Measurements from ENCODE around the gene RTN4IP1. TPM values are rescaled to one million over a fixed set of nuclear protein-coding genes. Genes with fewer than 3 reads are reported as not detected.
A peak's percentile ranks its signal among the peaks of the same experiment; 100 is the strongest.

The RTN4IP1 gene
- total RNA-seq, 1 donor: 2.9 TPM

GRCh38 chr6:106534564-106534982 lies 94.7 kb downstream of the RTN4IP1 start:
- no peaks in the 10 kb centered on the region for H3K9me3 ChIP-seq (ENCODE audit: low read depth, low read length)
- no peak overlapping the region for H3K4me3 ChIP-seq (ENCODE audit: low read length)
- H3K4me1 ChIP-seq (ENCODE audit: insufficient read depth, low read length): peaks cover 56% of the 10 kb centered on the region
- no peaks in the 10 kb centered on the region for H3K27me3 ChIP-seq (ENCODE audit: insufficient read depth, low read length)

- Histone ChIP-seq H3K4me1 (ENCODE audit: insufficient read depth, low read length) (peaks cover 51% of the 10 kb centered on the region), H3K27me3 (ENCODE audit: insufficient read depth, low read length) (no peaks in the 10 kb centered on the region), H3K9me3 (ENCODE audit: low read depth, low read length) (no peaks in the 10 kb centered on the region), H3K4me3 (ENCODE audit: low read length) (no peak overlapping the region)
Measured at GRCh38 chr6:106534004-106534403, 95.3 kb downstream of the RTN4IP1 start.

- H3K4me1 ChIP-seq (ENCODE audit: insufficient read depth, low read length): peaks cover 44% of the 10 kb centered on the region
- no peaks in the 10 kb centered on the region for H3K27me3 ChIP-seq (ENCODE audit: insufficient read depth, low read length)
- no peak overlapping the region for H3K4me3 ChIP-seq (ENCODE audit: low read length)
- H3K9me3 ChIP-seq (ENCODE audit: low read depth, low read length): no peaks in the 10 kb centered on the region
Measured at GRCh38 chr6:106533054-106533453, 96.2 kb downstream of the RTN4IP1 start.

GRCh38 chr6:106530502-106530901 lies 98.8 kb downstream of the RTN4IP1 start:
- Histone ChIP-seq H3K27me3 (ENCODE audit: insufficient read depth, low read length) (no peaks in the 10 kb centered on the region), H3K9me3 (ENCODE audit: low read depth, low read length) (no peaks in the 10 kb centered on the region), H3K4me3 (ENCODE audit: low read length) (no peak overlapping the region), H3K4me1 (ENCODE audit: insufficient read depth, low read length) (peaks cover 27% of the 10 kb centered on the region)

GRCh38 chr6:106530026-106530425 lies 99.3 kb downstream of the RTN4IP1 start:
- Histone ChIP-seq H3K4me3 (ENCODE audit: low read length) (no peak overlapping the region), H3K4me1 (ENCODE audit: insufficient read depth, low read length) (peaks cover 27% of the 10 kb centered on the region), H3K27me3 (ENCODE audit: insufficient read depth, low read length) (no peaks in the 10 kb centered on the region), H3K9me3 (ENCODE audit: low read depth, low read length) (no peaks in the 10 kb centered on the region)

- Histone ChIP-seq H3K9me3 (ENCODE audit: low read depth, low read length) (no peaks in the 10 kb centered on the region), H3K4me1 (ENCODE audit: insufficient read depth, low read length) (peaks cover 26% of the 10 kb centered on the region), H3K27me3 (ENCODE audit: insufficient read depth, low read length) (no peaks in the 10 kb centered on the region), H3K4me3 (ENCODE audit: low read length) (no peak overlapping the region)
Measured at GRCh38 chr6:106529438-106529837, 99.9 kb downstream of the RTN4IP1 start.

- no peak overlapping the region for H3K4me3 ChIP-seq (ENCODE audit: low read length)
- H3K4me1 ChIP-seq (ENCODE audit: insufficient read depth, low read length): peaks cover 26% of the 10 kb centered on the region
- no peaks in the 10 kb centered on the region for H3K9me3 ChIP-seq (ENCODE audit: low read depth, low read length)
- no peaks in the 10 kb centered on the region for H3K27me3 ChIP-seq (ENCODE audit: insufficient read depth, low read length)
Measured at GRCh38 chr6:106528521-106528920, 100.8 kb downstream of the RTN4IP1 start.

GRCh38 chr6:106527979-106528378 lies 101.3 kb downstream of the RTN4IP1 start:
- Histone ChIP-seq H3K4me1 (ENCODE audit: insufficient read depth, low read length) (peaks cover 25% of the 10 kb centered on the region), H3K9me3 (ENCODE audit: low read depth, low read length) (no peaks in the 10 kb centered on the region), H3K4me3 (ENCODE audit: low read length) (no peak overlapping the region), H3K27me3 (ENCODE audit: insufficient read depth, low read length) (no peaks in the 10 kb centered on the region)

- H3K4me1 ChIP-seq (ENCODE audit: insufficient read depth, low read length): peaks cover 32% of the 10 kb centered on the region
- no peaks in the 10 kb centered on the region for H3K9me3 ChIP-seq (ENCODE audit: low read depth, low read length)
- H3K4me3 ChIP-seq (ENCODE audit: low read length): no peak overlapping the region
Measured at GRCh38 chr6:106527117-106527516, 102.2 kb downstream of the RTN4IP1 start.

GRCh38 chr6:106525882-106526275 lies 103.4 kb downstream of the RTN4IP1 start:
- Histone ChIP-seq H3K27me3 (ENCODE audit: insufficient read depth, low read length) (no peaks in the 10 kb centered on the region), H3K4me1 (ENCODE audit: insufficient read depth, low read length) (peaks cover 44% of the 10 kb centered on the region), H3K4me3 (ENCODE audit: low read length) (no peak overlapping the region), H3K9me3 (ENCODE audit: low read depth, low read length) (no peaks in the 10 kb centered on the region)

More at GRCh38 chr6:106527117-106527516, 102.2 kb downstream of the RTN4IP1 start:
- no peaks in the 10 kb centered on the region for H3K27me3 ChIP-seq (ENCODE audit: insufficient read depth, low read length)

- H3K4me1 ChIP-seq (ENCODE audit: insufficient read depth, low read length): peaks cover 50% of the 10 kb centered on the region
Measured at GRCh38 chr6:106525107-106525881, 104.0 kb downstream of the RTN4IP1 start.

GRCh38 chr6:106522562-106523250 lies 106.6 kb downstream of the RTN4IP1 start:
- no peaks in the 10 kb centered on the region for H3K9me3 ChIP-seq (ENCODE audit: low read depth, low read length)
- peaks cover 70% of the 10 kb centered on the region for H3K4me1 ChIP-seq (ENCODE audit: insufficient read depth, low read length)
- H3K4me3 ChIP-seq (ENCODE audit: low read length): peak overlapping the region; percentile 40
- H3K27me3 ChIP-seq (ENCODE audit: insufficient read depth, low read length): no peaks in the 10 kb centered on the region

More at GRCh38 chr6:106525107-106525881, 104.0 kb downstream of the RTN4IP1 start:
- Histone ChIP-seq H3K4me3 (ENCODE audit: low read length) (peak overlapping the region; percentile 1), H3K27me3 (ENCODE audit: insufficient read depth, low read length) (no peaks in the 10 kb centered on the region), H3K9me3 (ENCODE audit: low read depth, low read length) (no peaks in the 10 kb centered on the region)

Other genes starting within 250 kb of the RTN4IP1 start
- gene QRSL1, start 80 bp upstream of the RTN4IP1 start, total RNA-seq: 12.5 TPM

Measured in mononuclear cell (primary cell).